GM23248 (cell line): Measurements from ENCODE around the gene TPCN2. TPM values are rescaled to one million over a fixed set of nuclear protein-coding genes. Genes with fewer than 3 reads are reported as not detected.

Source experiments
- DNase-seq: peaks from one replicate; pipeline ENCODE4 v3.0.0-alpha.2; 2015
- H2AFZ ChIP-seq: fragments of 200-600 bp; sonication (generic); 2 replicates; pipeline ENCODE4 v1.6.1; 2016; ENCODE audit warnings: antibody characterized with exemption
- H3F3A ChIP-seq: fragments of 200-600 bp; sonication (generic); 2 replicates; pipeline ENCODE4 v1.6.1; 2016; ENCODE audit warnings: mild to moderate bottlenecking, antibody characterized with exemption, mixed run types; ENCODE audit not compliant: insufficient read depth
- H3K27ac ChIP-seq: fragments of 200-600 bp; sonication (generic); 2 replicates; pipeline ENCODE4 v1.5.1; 2016; ENCODE audit warnings: mild to moderate bottlenecking
- H3K27me3 ChIP-seq: fragments of 200-600 bp; sonication (generic); replicated peaks from 2 replicates; pipeline ENCODE4 v1.6.1; 2016; ENCODE audit warnings: mild to moderate bottlenecking; ENCODE audit not compliant: insufficient read depth
- H3K36me3 ChIP-seq: fragments of 200-600 bp; sonication (generic); 2 replicates; pipeline ENCODE4 v1.6.1; 2016; ENCODE audit warnings: low read depth, mild to moderate bottlenecking
- H3K4me1 ChIP-seq: fragments of 200-600 bp; sonication (generic); 2 replicates; pipeline ENCODE4 v1.6.1; 2016; ENCODE audit warnings: mild to moderate bottlenecking; ENCODE audit not compliant: insufficient read depth
- H3K4me2 ChIP-seq: fragments of 200-600 bp; sonication (generic); one replicate; pipeline ENCODE4 v1.6.1; 2016; ENCODE audit warnings: mild to moderate bottlenecking; ENCODE audit not compliant: unreplicated experiment
- H3K4me3 ChIP-seq: fragments of 200-600 bp; sonication (generic); 2 replicates; pipeline ENCODE4 v1.5.1; 2016; ENCODE audit warnings: mild to moderate bottlenecking
- H3K79me2 ChIP-seq: fragments of 200-600 bp; sonication (generic); 2 replicates; pipeline ENCODE4 v1.6.1; 2016; ENCODE audit warnings: mild to moderate bottlenecking; ENCODE audit not compliant: insufficient read depth
- H3K9ac ChIP-seq: fragments of 200-600 bp; sonication (generic); 2 replicates; pipeline ENCODE4 v1.6.1; 2016; ENCODE audit warnings: mild to moderate bottlenecking
- H3K9me2 ChIP-seq: fragments of 200-600 bp; sonication (generic); 2 replicates; pipeline ENCODE4 v1.6.1; 2016; ENCODE audit warnings: mixed run types, mild to moderate bottlenecking, moderate library complexity; ENCODE audit not compliant: insufficient read depth
- H3K9me3 ChIP-seq: fragments of 200-600 bp; sonication (generic); one replicate; pipeline ENCODE4 v1.6.1; 2017; ENCODE audit warnings: low read depth
- H4K20me1 ChIP-seq: fragments of 200-600 bp; sonication (generic); 2 replicates; pipeline ENCODE4 v1.6.0; 2016; ENCODE audit not compliant: insufficient read depth
- EZH2 ChIP-seq: fragments of 200-600 bp; sonication (generic); IDR thresholded peaks from 2 replicates; pipeline ENCODE4 v1.6.1; 2018; ENCODE audit warnings: antibody characterized with exemption, mild to moderate bottlenecking; ENCODE audit not compliant: insufficient read depth, poor library complexity, severe bottlenecking
- EZH2phosphoT487 ChIP-seq: fragments of 200-600 bp; sonication (generic); IDR thresholded peaks from 2 replicates; pipeline ENCODE4 v1.6.1; 2018; ENCODE audit warnings: antibody characterized with exemption, moderate library complexity, mild to moderate bottlenecking, low read depth; ENCODE audit not compliant: insufficient read depth
- WGBS, 2 experiments: methylation state at CpG; one replicate each; pipeline ENCODE4 v1.1.6; 2015 to 2017; ENCODE audit warnings: low lambda C conversion rate in 2 of 2, low coverage in 1 of 2; ENCODE audit errors: missing lambda C conversion rate in 2 of 2; 5-methylcytosine and 5-hydroxymethylcytosine counted together
- in situ Hi-C: fragments of 300-500 bp; cut with MboI; formaldehyde crosslinking; loops from 2 replicates; pipeline ENCODE4 v1.15.0; 2020
- polyA plus RNA-seq: library from polyadenylated mRNA; unstranded; fragments of >200 nt; fragmentation: Nextera tagmentation; extraction: Ambion mirVana; gene quantifications from 2 replicates; pipeline ENCODE4 v1.2.1, GENCODE V29; 2016
- total RNA-seq: library from RNA; depleted of rRNA; stranded (reverse); fragments of >200 nt; shearing (Covaris generic); gene quantifications from 2 replicates; pipeline ENCODE4 v1.2.3, GENCODE V29; 2014

The TPCN2 gene
- total and polyA plus RNA-seq, 2 experiments from 2014 or later = 7.1 to 8.5 TPM

- Histone ChIP-seq H3K79me2 (no peaks in the 10 kb centered on the region), H3K9me2 (no peaks in the 10 kb centered on the region), H3K4me2 (no peak overlapping the region), H3F3A (peaks cover 21% of the 10 kb centered on the region), H3K27ac (peak overlapping the region; percentile 46), H3K9ac (peak overlapping the region; percentile 10; the same call in 1 of the 2 replicates), H2AFZ (no peak overlapping the region), H3K4me3 (no peak overlapping the region), H3K36me3 (no peaks in the 10 kb centered on the region), H4K20me1 (no peaks in the 10 kb centered on the region), H3K9me3 (no peaks in the 10 kb centered on the region), H3K27me3 (no peaks in the 10 kb centered on the region), H3K4me1 (peaks cover 19% of the 10 kb centered on the region)
- in situ Hi-C loops = no loop called here
- TF ChIP-seq EZH2 (no peak), EZH2phosphoT487 (no peak)
- no peak for DNase-seq
- WGBS, 2 experiments = 67 to 70% methylated on average over 2 of the region's 2 CpGs
Measured at GRCh38 chr11:69041516-69041915, 7.2 kb upstream of the TPCN2 start.

- no peaks in the 10 kb centered on the region for H4K20me1 ChIP-seq
- H3K27me3 ChIP-seq = no peaks in the 10 kb centered on the region
- no peaks in the 10 kb centered on the region for H3K9me2 ChIP-seq
- peak overlapping the region; percentile 40 for H3K27ac ChIP-seq
- peaks cover 7% of the 10 kb centered on the region; the same call in 1 of the 2 replicates for H3K79me2 ChIP-seq
- peaks cover 21% of the 10 kb centered on the region for H3F3A ChIP-seq
- no peaks in the 10 kb centered on the region for H3K9me3 ChIP-seq
- in situ Hi-C loops = no loop called here
- H3K9ac ChIP-seq = peak overlapping the region; percentile 43; the same call in 1 of the 2 replicates
- H3K4me3 ChIP-seq = no peak overlapping the region
- peak; percentile 89 for DNase-seq
- WGBS, 2 experiments = 2 to 4% methylated on average over 15 of the region's 15 CpGs
- peaks cover 22% of the 10 kb centered on the region for H3K4me1 ChIP-seq
- H2AFZ ChIP-seq = peak overlapping the region; percentile 70
- no peaks in the 10 kb centered on the region for H3K36me3 ChIP-seq
- peak overlapping the region; percentile 43 for H3K4me2 ChIP-seq
- TF ChIP-seq EZH2 = no peak
- no peak for TF ChIP-seq EZH2phosphoT487
Measured at GRCh38 chr11:69044111-69045013, 4.4 kb upstream of the TPCN2 start.

GRCh38 chr11:69048031-69048693 lies 570 bp upstream of the TPCN2 start:
- no peaks in the 10 kb centered on the region for H3K9me2 ChIP-seq
- WGBS, 2 experiments = 32 to 34% methylated on average over 11 of the region's 11 CpGs
- no peaks in the 10 kb centered on the region for H3K36me3 ChIP-seq
- DNase-seq = no peak
- in situ Hi-C loops = no loop called here
- 0 out of 2 replicates have a peak overlapping the region, but pooled peaks have one; percentile 18 for H3K27ac ChIP-seq
- peaks cover 8% of the 10 kb centered on the region for H3F3A ChIP-seq
- no peaks in the 10 kb centered on the region for H3K9me3 ChIP-seq
- H4K20me1 ChIP-seq = no peaks in the 10 kb centered on the region
- TF ChIP-seq EZH2phosphoT487 (no peak), EZH2 (no peak)
- H3K4me3 ChIP-seq = peak overlapping the region; percentile 84
- H3K9ac ChIP-seq = peak overlapping the region; percentile 95
- H3K4me1 ChIP-seq = peaks cover 16% of the 10 kb centered on the region
- peak overlapping the region; percentile 93 for H2AFZ ChIP-seq
- H3K27me3 ChIP-seq = no peaks in the 10 kb centered on the region
- H3K79me2 ChIP-seq = peaks cover 43% of the 10 kb centered on the region
- peak overlapping the region; percentile 82 for H3K4me2 ChIP-seq

- peak overlapping the region; percentile 84 for H3K4me3 ChIP-seq
- peak overlapping the region; percentile 82 for H3K4me2 ChIP-seq
- no peak for DNase-seq
- H3K27me3 ChIP-seq = no peaks in the 10 kb centered on the region
- peaks cover 14% of the 10 kb centered on the region for H3K4me1 ChIP-seq
- no peaks in the 10 kb centered on the region for H3K36me3 ChIP-seq
- peaks cover 7% of the 10 kb centered on the region for H3F3A ChIP-seq
- H2AFZ ChIP-seq = peak overlapping the region; percentile 93
- in situ Hi-C loops = no loop called here
- peaks cover 56% of the 10 kb centered on the region for H3K79me2 ChIP-seq
- H4K20me1 ChIP-seq = no peaks in the 10 kb centered on the region
- no peak overlapping the region for H3K27ac ChIP-seq
- no peak for TF ChIP-seq EZH2phosphoT487
- TF ChIP-seq EZH2 = no peak
- 4 to 6% methylated on average over 11 to 15 of the region's 15 CpGs for WGBS, 2 experiments
- peak overlapping the region; percentile 95 for H3K9ac ChIP-seq
- no peaks in the 10 kb centered on the region for H3K9me3 ChIP-seq
- H3K9me2 ChIP-seq = no peaks in the 10 kb centered on the region
Measured at GRCh38 chr11:69049490-69049867, 747 bp downstream of the TPCN2 start.
